CD14-positive monocyte (primary cell): ENCODE results near the gene SEMA6D. TPM values are rescaled to one million over a fixed set of nuclear protein-coding genes. Genes with fewer than 3 reads are reported as not detected.

Experiments
- DNase-seq, 3 donors: peaks; one replicate each; pipeline ENCODE4 v3.0.0-alpha.2; 2011 to 2022
- H2AFZ ChIP-seq: 2 replicates; pipeline ENCODE4 v1.6.0; 2012; ENCODE audit warnings: mild to moderate bottlenecking, low read depth, low read length, inconsistent platforms; ENCODE audit not compliant: insufficient read depth, poor library complexity, severe bottlenecking
- H3K27ac ChIP-seq, 2 donors: 1 replicate in 1 of 2; 2 replicates in 1 of 2; pipeline ENCODE4 v1.5.1; 2012 to 2013; ENCODE audit warnings: low read length in 2 of 2, control low read depth in 1 of 2, inconsistent platforms in 1 of 2, low read depth in 1 of 2, mild to moderate bottlenecking in 1 of 2
- H3K27me3 ChIP-seq, 2 donors: one replicate each; pipeline versions ENCODE4 v1.6.0 to v1.6.1; 2011 to 2013; ENCODE audit warnings: low read length in 2 of 2; ENCODE audit not compliant: control insufficient read depth in 2 of 2, insufficient read depth in 2 of 2
- H3K36me3 ChIP-seq, 2 donors: replicated peaks in 1 of 2; 1 replicate in 1 of 2; 2 replicates in 1 of 2; pipeline versions ENCODE4 v1.5.1 to v1.6.1; 2012 to 2013; ENCODE audit warnings: low read length in 2 of 2, control low read depth in 1 of 2, inconsistent platforms in 1 of 2, mild to moderate bottlenecking in 1 of 2; ENCODE audit not compliant: insufficient read depth in 2 of 2, control insufficient read depth in 1 of 2
- H3K4me1 ChIP-seq, 2 donors: 1 replicate in 1 of 2; 2 replicates in 1 of 2; pipeline versions ENCODE4 v1.5.1 to v1.6.1; 2012 to 2013; ENCODE audit warnings: low read length in 2 of 2, control low read depth in 1 of 2, inconsistent platforms in 1 of 2, mild to moderate bottlenecking in 1 of 2, moderate library complexity in 1 of 2; ENCODE audit not compliant: insufficient read depth in 2 of 2, control insufficient read depth in 1 of 2
- H3K4me2 ChIP-seq: replicated peaks from 2 replicates; pipeline ENCODE3; 2012; ENCODE audit warnings: low read length, moderate library complexity, mild to moderate bottlenecking; ENCODE audit not compliant: poor library complexity, severe bottlenecking; ENCODE audit errors: extremely low read depth
- H3K4me3 ChIP-seq, 3 experiments: fragments of 200-600 bp in 1 of 3; sonication (generic) in 1 of 3; replicated peaks in 1 of 3; 1 replicate in 2 of 3; 2 replicates in 1 of 3; pipeline ENCODE4 v1.5.1; 2011 to 2013; ENCODE audit warnings: low read length in 3 of 3, mild to moderate bottlenecking in 3 of 3, control low read depth in 2 of 3, low read depth in 2 of 3, inconsistent platforms in 1 of 3, moderate library complexity in 1 of 3
- H3K79me2 ChIP-seq: 2 replicates; pipeline ENCODE4 v1.6.0; 2012; ENCODE audit warnings: mild to moderate bottlenecking, control low read depth, inconsistent platforms, low read length, moderate library complexity; ENCODE audit not compliant: insufficient read depth
- H3K9ac ChIP-seq: 2 replicates; pipeline ENCODE4 v1.6.0; 2017; ENCODE audit warnings: low read length, mild to moderate bottlenecking; ENCODE audit not compliant: insufficient read depth, poor library complexity, severe bottlenecking
- H3K9me3 ChIP-seq, 2 donors: replicated peaks in 1 of 2; 1 replicate in 1 of 2; 2 replicates in 1 of 2; pipeline versions ENCODE4 v1.5.1 to v1.6.1; 2012 to 2013; ENCODE audit warnings: low read length in 2 of 2, control low read depth in 1 of 2; ENCODE audit not compliant: control insufficient read depth in 1 of 2, insufficient read depth in 1 of 2
- H4K20me1 ChIP-seq: 2 replicates; pipeline ENCODE4 v1.6.0; 2012; ENCODE audit warnings: mild to moderate bottlenecking, low read length, control low read depth, moderate library complexity; ENCODE audit not compliant: insufficient read depth
- H3K27ac Mint-ChIP-seq, 7 donors: one replicate each; pipeline ENCODE4 v1.8.0; 2020; ENCODE audit warnings: mild to moderate bottlenecking in 7 of 7, mixed read lengths in 7 of 7, moderate library complexity in 6 of 7, inconsistent platforms in 2 of 7
- H3K27me3 Mint-ChIP-seq, 3 donors: one replicate each; pipeline ENCODE4 v1.8.0; 2021 to 2022; ENCODE audit warnings: low read depth in 3 of 3, mild to moderate bottlenecking in 3 of 3, mixed read lengths in 3 of 3, moderate library complexity in 3 of 3, inconsistent platforms in 1 of 3
- H3K36me3 Mint-ChIP-seq, 2 donors: one replicate each; pipeline ENCODE4 v1.8.0; 2020; ENCODE audit warnings: mixed read lengths in 2 of 2, inconsistent platforms in 1 of 2, mild to moderate bottlenecking in 1 of 2
- H3K4me1 Mint-ChIP-seq: one replicate; pipeline ENCODE4 v1.8.0; 2020; ENCODE audit warnings: mild to moderate bottlenecking, mixed read lengths
- H3K4me3 Mint-ChIP-seq, 2 donors: one replicate each; pipeline ENCODE4 v1.8.0; 2020; ENCODE audit warnings: mild to moderate bottlenecking in 2 of 2, mixed read lengths in 2 of 2, moderate library complexity in 1 of 2
- H3K9me3 Mint-ChIP-seq, 7 donors: one replicate each; pipeline ENCODE4 v1.8.0; 2020 to 2022; ENCODE audit warnings: mixed read lengths in 7 of 7, mild to moderate bottlenecking in 6 of 7, moderate library complexity in 6 of 7, inconsistent platforms in 2 of 7
- WGBS: methylation state at CpG from one replicate; pipeline ENCODE4 v1.1.5; 2013; ENCODE audit warnings: missing lambda C conversion rate; ENCODE audit not compliant: insufficient coverage; 5-methylcytosine and 5-hydroxymethylcytosine counted together
- intact Hi-C, 2 donors: fragments of 100-400 bp; cut with micrococcal nuclease; formaldehyde crosslinking; loops; one replicate each; pipeline versions ENCODE4 v1.15.0 to v1.15.1; 2023
- polyA minus RNA-seq: library from RNA; depleted of rRNA, polyadenylated mRNA; stranded (reverse); fragments of >200 nt; gene quantifications from 2 replicates; pipeline ENCODE4 v1.2.3, GENCODE V29; 2012
- polyA plus RNA-seq, 3 donors: library from polyadenylated mRNA; depleted of rRNA in 1 of 3; unstranded in 2 of 3; stranded (reverse) in 1 of 3; fragments of 300-500 nt in 2 of 3; fragments of >200 nt in 1 of 3; fragmentation: Illumina TruSeq in 2 of 3; gene quantifications; 1 replicate in 2 of 3; 2 replicates in 1 of 3; pipeline ENCODE4 v1.2.3, GENCODE V29; 2012 to 2021
- total RNA-seq, 12 experiments: library from RNA in 1 of 12; stranded (reverse) in 1 of 12; fragments of 120-200 nt in 1 of 12; gene quantifications; one replicate each; pipeline ENCODE4 v1.2.4 and lab custom pipeline; 2013 to 2026; ENCODE audit warnings: mixed read lengths in 6 of 12, inconsistent platforms in 1 of 12
- TF ChIP-seq, protein P1 (sequence below): fragments of 200-600 bp; IDR thresholded peaks from one replicate; pipeline ENCODE4 v1.8.0; 2022; ENCODE audit warnings: antibody characterized with exemption, mild to moderate bottlenecking

The SEMA6D gene, protein sequence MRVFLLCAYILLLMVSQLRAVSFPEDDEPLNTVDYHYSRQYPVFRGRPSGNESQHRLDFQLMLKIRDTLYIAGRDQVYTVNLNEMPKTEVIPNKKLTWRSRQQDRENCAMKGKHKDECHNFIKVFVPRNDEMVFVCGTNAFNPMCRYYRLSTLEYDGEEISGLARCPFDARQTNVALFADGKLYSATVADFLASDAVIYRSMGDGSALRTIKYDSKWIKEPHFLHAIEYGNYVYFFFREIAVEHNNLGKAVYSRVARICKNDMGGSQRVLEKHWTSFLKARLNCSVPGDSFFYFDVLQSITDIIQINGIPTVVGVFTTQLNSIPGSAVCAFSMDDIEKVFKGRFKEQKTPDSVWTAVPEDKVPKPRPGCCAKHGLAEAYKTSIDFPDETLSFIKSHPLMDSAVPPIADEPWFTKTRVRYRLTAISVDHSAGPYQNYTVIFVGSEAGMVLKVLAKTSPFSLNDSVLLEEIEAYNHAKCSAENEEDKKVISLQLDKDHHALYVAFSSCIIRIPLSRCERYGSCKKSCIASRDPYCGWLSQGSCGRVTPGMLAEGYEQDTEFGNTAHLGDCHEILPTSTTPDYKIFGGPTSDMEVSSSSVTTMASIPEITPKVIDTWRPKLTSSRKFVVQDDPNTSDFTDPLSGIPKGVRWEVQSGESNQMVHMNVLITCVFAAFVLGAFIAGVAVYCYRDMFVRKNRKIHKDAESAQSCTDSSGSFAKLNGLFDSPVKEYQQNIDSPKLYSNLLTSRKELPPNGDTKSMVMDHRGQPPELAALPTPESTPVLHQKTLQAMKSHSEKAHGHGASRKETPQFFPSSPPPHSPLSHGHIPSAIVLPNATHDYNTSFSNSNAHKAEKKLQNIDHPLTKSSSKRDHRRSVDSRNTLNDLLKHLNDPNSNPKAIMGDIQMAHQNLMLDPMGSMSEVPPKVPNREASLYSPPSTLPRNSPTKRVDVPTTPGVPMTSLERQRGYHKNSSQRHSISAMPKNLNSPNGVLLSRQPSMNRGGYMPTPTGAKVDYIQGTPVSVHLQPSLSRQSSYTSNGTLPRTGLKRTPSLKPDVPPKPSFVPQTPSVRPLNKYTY
- 0.04 TPM for total RNA-seq (2013)
- not detected for polyA plus RNA-seq
- not detected in 2 replicates for polyA minus RNA-seq
- 0 to 4.0 (median 0.08) reads per million in 11 experiments for total RNA-seq (lab: John Stamatoyannopoulos, UW)

DNA sequence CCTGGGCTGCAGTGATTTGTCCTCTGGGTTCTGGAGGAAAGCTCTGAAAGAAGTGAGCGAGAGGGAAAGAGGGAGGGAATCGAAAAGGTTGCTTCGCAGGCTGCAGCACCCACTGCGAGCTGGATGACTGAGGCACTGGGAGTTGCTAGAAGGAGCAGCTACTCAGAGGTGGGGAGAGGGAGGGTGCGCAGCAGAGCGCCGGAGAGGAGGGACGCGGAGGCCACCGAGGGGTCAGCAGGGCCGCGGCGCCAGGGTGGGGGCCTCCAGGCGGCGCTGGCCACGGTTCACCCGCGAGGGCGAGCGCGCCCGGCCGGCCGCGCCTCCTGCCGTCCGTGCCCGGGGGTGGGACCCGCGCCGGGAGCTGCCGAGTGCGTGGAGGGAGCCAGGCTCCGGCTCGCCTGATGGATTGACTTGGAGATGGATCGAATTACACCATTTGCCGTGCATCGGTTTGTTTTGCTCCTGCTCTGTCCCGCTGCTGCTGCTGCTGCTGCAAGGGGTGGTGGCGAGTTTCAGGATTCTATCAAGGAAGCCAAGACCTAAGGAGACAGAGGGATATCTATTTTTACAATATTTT is at the start of gene SEMA6D:
TSS of gene SEMA6D (plus strand) at position 470 of the 577 bp plus-strand sequence. CDS start 42,294 bp downstream, outside the sequence.
- intact Hi-C loops, result no loop called here
- peaks cover 53 to 76% (median 56%) of the 10 kb centered on the region in 3 donors for H3K27me3 Mint-ChIP-seq

More for the DNA sequence above, at the start of gene SEMA6D:
- peak within 1 kb of the TSS; percentile 49 to 85 for H3K4me3 Mint-ChIP-seq
- WGBS, result 2% methylated on average over 28 of the region's 40 CpGs
- no peak within 1 kb of the TSS for H3K4me3 ChIP-seq
- peaks cover 0 to 10% (median 7%) of the 10 kb centered on the region in 7 donors for H3K9me3 Mint-ChIP-seq
- H3K36me3 ChIP-seq, result no peaks in the 10 kb centered on the region
- peaks cover 0 to 25% of the 10 kb centered on the region in 2 donors for H3K9me3 ChIP-seq
- H3K4me1 ChIP-seq, result peaks cover 5 to 18% of the 10 kb centered on the region in 2 donors
- no peak within 1 kb of the TSS for H3K9ac ChIP-seq
- no peaks in the 10 kb centered on the region for H3K36me3 Mint-ChIP-seq
- peaks cover 17% of the 10 kb centered on the region for H3K4me1 Mint-ChIP-seq
- H2AFZ ChIP-seq, result no peak within 1 kb of the TSS
- DNase-seq, result no peak
- no peak within 1 kb of the TSS for H3K27ac ChIP-seq
- H3K27ac Mint-ChIP-seq, result no peak within 1 kb of the TSS
- no peaks in the 10 kb centered on the region for H4K20me1 ChIP-seq
- TF ChIP-seq, protein P1, sequence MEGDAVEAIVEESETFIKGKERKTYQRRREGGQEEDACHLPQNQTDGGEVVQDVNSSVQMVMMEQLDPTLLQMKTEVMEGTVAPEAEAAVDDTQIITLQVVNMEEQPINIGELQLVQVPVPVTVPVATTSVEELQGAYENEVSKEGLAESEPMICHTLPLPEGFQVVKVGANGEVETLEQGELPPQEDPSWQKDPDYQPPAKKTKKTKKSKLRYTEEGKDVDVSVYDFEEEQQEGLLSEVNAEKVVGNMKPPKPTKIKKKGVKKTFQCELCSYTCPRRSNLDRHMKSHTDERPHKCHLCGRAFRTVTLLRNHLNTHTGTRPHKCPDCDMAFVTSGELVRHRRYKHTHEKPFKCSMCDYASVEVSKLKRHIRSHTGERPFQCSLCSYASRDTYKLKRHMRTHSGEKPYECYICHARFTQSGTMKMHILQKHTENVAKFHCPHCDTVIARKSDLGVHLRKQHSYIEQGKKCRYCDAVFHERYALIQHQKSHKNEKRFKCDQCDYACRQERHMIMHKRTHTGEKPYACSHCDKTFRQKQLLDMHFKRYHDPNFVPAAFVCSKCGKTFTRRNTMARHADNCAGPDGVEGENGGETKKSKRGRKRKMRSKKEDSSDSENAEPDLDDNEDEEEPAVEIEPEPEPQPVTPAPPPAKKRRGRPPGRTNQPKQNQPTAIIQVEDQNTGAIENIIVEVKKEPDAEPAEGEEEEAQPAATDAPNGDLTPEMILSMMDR, result no peak
- peak within 1 kb of the TSS; percentile 10 for H3K4me2 ChIP-seq
- H3K79me2 ChIP-seq, result no peaks in the 10 kb centered on the region
- H3K27me3 ChIP-seq, result peaks cover 80 to 82% of the 10 kb centered on the region in 2 donors
